Measurements from ENCODE around the gene PACS2. TPM values are rescaled to one million over a fixed set of nuclear protein-coding genes. Genes with fewer than 3 reads are reported as not detected.
A peak's percentile ranks its signal among the peaks of the same experiment; 100 is the strongest.

PACS2 gene
- polyA plus RNA-seq, 4 donors = 35.4 to 45.8 (median 44.9) TPM

DNA sequence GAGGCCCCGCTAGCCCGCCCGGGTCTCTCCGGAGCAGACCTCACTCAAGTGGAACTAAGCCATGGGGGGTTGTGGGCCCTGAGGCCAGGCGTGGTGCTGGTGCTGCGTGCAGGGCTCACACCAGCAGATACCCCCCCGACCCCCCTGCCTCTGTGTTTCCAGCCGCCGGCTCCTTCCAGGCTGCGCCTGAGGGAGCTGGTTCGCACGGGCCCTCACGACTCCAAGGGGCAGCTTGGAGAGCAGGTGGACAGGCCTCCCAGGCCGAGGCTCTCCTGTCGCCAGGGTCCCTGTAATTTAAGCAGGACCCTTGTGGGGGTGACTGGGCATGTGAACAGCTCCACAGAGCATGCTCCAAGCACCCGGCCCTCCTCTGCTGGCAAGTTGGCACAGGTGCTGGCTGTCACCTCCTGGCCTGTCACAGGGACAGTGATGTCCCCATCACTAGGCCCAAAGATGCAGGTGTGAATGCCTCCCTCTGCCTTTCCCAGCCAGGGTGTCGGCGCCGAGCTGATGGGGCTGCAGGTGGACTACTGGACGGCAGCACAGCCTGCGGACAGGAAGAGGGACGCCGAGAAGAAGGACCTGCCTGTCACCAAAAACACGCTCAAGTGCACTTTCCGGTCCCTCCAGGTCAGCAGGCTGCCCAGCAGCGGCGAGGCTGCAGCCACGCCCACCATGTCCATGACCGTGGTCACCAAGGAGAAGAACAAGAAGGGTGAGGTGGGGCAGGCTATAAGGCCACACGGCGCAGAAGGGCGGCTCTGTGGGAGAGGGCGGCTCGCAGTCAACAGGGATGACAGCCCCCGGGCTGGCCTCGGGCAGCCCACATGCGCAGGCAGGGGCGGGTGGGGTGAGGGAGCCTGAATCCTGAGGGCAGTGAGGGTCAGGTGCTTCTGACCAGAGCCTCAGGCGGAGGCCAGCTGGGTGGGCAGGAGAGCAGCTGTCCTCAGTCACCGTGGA is 77.9 kb downstream of the PACS2 start:
- H3K9me3 ChIP-seq (ENCODE audit: control insufficient read depth in 2 of 2, insufficient read depth in 1 of 2, low read depth in 1 of 2, low read length in 1 of 2) = no peaks in the 10 kb centered on the region
- DNase-seq = no peak
- H3K27ac ChIP-seq (ENCODE audit: low read depth in 1 of 3, low read length in 2 of 3) = no peak overlapping the region
- FAIRE-seq = no peak
- H3K36me3 ChIP-seq (ENCODE audit: control insufficient read depth in 3 of 3, insufficient read depth in 2 of 3, low read depth in 1 of 3, low read length in 3 of 3) = peaks cover 0 to 47% (median 2%) of the 10 kb centered on the region in 3 donors
- 94% methylated on average over 37 to 40 of the region's 40 CpGs for WGBS, 3 donors
- H3K4me1 ChIP-seq (ENCODE audit: control insufficient read depth in 3 of 3, insufficient read depth in 2 of 3, low read depth in 1 of 3, low read length in 2 of 3) = no peaks in the 10 kb centered on the region
- no peaks in the 10 kb centered on the region for H3K27me3 ChIP-seq (ENCODE audit: control insufficient read depth in 3 of 3, insufficient read depth in 3 of 3, low read length in 3 of 3)
- no peak overlapping the region for H3K4me3 ChIP-seq (ENCODE audit: low read depth in 1 of 3, low read length in 3 of 3)

GRCh38 chr14:105393151-105393550 is 78.6 kb downstream of the PACS2 start:
- 94 to 95% (median 95%) methylated on average over 13 to 14 of the region's 14 CpGs for WGBS, 3 donors
- Histone ChIP-seq H3K4me3 (ENCODE audit: low read depth in 1 of 3, low read length in 3 of 3) (no peak overlapping the region), H3K36me3 (ENCODE audit: control insufficient read depth in 3 of 3, insufficient read depth in 2 of 3, low read depth in 1 of 3, low read length in 3 of 3) (peaks cover 0 to 41% (median 2%) of the 10 kb centered on the region in 3 donors), H3K27ac (ENCODE audit: low read depth in 1 of 3, low read length in 2 of 3) (no peak overlapping the region), H3K9me3 (ENCODE audit: control insufficient read depth in 2 of 2, insufficient read depth in 1 of 2, low read depth in 1 of 2, low read length in 1 of 2) (no peaks in the 10 kb centered on the region), H3K4me1 (ENCODE audit: control insufficient read depth in 3 of 3, insufficient read depth in 2 of 3, low read depth in 1 of 3, low read length in 2 of 3) (peaks cover 0 to 3% (median 0%) of the 10 kb centered on the region in 3 donors), H3K27me3 (ENCODE audit: control insufficient read depth in 3 of 3, insufficient read depth in 3 of 3, low read length in 3 of 3) (no peaks in the 10 kb centered on the region)
- no peak for FAIRE-seq
- DNase-seq = no peak

DNA sequence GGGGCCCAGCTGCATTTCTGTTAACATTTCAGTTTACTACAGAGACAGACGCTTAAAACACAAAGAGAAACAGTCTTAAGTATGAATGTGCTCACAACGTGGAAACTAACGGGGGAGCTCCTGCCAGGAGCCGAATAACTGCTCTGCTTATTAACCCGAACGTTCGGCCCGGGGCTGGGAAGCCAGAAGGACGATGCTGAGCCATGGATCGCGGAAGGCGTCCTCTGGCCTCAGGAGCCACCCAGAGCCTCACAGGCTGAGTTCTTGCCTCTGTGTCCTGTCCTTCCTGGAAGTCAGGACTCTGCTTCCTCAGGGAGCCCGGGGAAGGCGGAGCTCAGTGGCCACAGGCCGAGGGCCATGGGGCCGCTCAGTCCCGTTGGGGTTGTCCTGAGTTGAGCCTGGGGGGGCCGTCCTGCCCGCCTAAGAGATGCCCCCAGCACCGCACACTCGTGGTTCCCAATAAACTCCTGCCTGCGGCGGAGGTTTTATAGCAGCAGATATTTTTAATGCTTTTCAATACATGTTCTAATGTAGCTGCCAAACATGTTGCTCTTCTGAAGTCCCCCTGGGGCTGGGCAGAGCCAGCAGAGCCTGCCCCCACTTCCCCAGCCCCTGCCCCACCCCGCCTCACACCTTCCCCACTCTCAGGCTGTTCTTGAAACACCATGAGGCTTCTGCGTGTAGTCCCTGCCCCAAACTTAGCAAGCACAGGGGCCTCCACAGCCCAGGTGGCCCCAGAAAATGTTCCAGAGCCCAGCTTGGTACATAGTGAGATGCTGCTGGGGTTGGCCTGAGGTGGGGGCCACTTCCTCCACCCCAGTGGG is 80.4 kb downstream of the PACS2 start:
- 85 to 90% (median 87%) methylated on average over 25 of the region's 25 CpGs for WGBS, 3 donors
- Histone ChIP-seq H3K4me3 (ENCODE audit: low read depth in 1 of 3, low read length in 3 of 3) (no peak overlapping the region), H3K36me3 (ENCODE audit: control insufficient read depth in 3 of 3, insufficient read depth in 2 of 3, low read depth in 1 of 3, low read length in 3 of 3) (peaks cover 0 to 38% (median 2%) of the 10 kb centered on the region in 3 donors), H3K27me3 (ENCODE audit: control insufficient read depth in 3 of 3, insufficient read depth in 3 of 3, low read length in 3 of 3) (no peaks in the 10 kb centered on the region), H3K27ac (ENCODE audit: low read depth in 1 of 3, low read length in 2 of 3) (no peak overlapping the region), H3K9me3 (ENCODE audit: control insufficient read depth in 2 of 2, insufficient read depth in 1 of 2, low read depth in 1 of 2, low read length in 1 of 2) (peaks cover 0 to 11% of the 10 kb centered on the region in 2 donors), H3K4me1 (ENCODE audit: control insufficient read depth in 3 of 3, insufficient read depth in 2 of 3, low read depth in 1 of 3, low read length in 2 of 3) (peaks cover 3 to 7% (median 4%) of the 10 kb centered on the region in 3 donors)
- DNase-seq (no peak), FAIRE-seq (no peak)

DNA sequence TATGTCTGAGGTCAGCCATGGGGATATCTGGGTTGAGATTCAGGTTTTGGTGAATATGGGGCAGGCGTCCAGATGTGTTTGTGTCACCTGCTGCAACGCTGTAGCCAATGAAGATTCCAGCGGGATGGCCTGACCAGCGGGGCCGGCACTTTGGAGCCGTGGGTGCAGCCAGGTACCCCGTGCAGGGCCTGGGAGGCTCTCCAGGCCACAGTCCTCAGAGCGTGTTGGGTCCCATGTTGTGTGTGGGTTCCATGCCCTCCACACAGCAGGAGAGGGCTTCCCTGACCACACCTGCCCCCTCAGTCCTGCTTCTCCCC is 80.9 kb downstream of the PACS2 start:
- DNase-seq = no peak
- H3K9me3 ChIP-seq (ENCODE audit: control insufficient read depth in 2 of 2, insufficient read depth in 1 of 2, low read depth in 1 of 2, low read length in 1 of 2) = peaks cover 0 to 17% of the 10 kb centered on the region in 2 donors
- WGBS, 3 donors = 91 to 96% (median 94%) methylated on average over 8 of the region's 8 CpGs
- H3K4me1 ChIP-seq (ENCODE audit: control insufficient read depth in 3 of 3, insufficient read depth in 2 of 3, low read depth in 1 of 3, low read length in 2 of 3) = peaks cover 3 to 7% (median 4%) of the 10 kb centered on the region in 3 donors
- FAIRE-seq = no peak
- H3K36me3 ChIP-seq (ENCODE audit: control insufficient read depth in 3 of 3, insufficient read depth in 2 of 3, low read depth in 1 of 3, low read length in 3 of 3) = peaks cover 0 to 44% (median 2%) of the 10 kb centered on the region in 3 donors
- no peaks in the 10 kb centered on the region for H3K27me3 ChIP-seq (ENCODE audit: control insufficient read depth in 3 of 3, insufficient read depth in 3 of 3, low read length in 3 of 3)
- H3K4me3 ChIP-seq (ENCODE audit: low read depth in 1 of 3, low read length in 3 of 3) = no peak overlapping the region
- no peak overlapping the region for H3K27ac ChIP-seq (ENCODE audit: low read depth in 1 of 3, low read length in 2 of 3)

DNA sequence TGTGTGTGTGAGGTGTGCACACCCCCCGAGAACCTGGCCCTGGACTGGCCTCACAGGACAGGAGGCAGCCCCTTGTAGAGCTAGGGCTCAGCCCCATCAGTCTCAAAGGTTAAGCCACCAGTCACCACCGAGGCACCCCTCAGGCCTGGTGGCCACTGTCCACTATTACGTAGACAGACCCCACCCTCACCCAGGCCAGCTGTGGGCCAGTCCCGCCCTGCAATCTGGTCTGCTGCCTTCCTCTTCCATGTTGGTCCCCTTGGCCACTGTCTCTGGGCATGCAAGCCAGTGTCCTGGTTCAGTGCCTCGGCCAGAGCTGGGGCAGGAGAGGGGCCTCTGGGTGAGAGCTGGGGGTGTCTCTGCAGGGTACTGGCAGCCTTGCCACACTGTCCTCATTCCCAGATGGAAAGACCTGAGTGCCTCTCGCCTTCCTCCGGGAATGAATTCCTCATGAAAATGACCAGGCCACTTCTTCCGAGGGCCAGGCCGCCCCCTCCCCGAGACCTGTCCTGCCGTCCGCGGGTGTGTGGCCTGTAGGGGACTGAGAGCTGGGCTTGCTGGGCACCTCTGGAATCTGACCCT is 82.9 kb downstream of the PACS2 start:
- Histone ChIP-seq H3K27ac (ENCODE audit: low read depth in 1 of 3, low read length in 2 of 3) (peak overlapping the region in 1 of 3 donors; percentile 91), H3K27me3 (ENCODE audit: control insufficient read depth in 3 of 3, insufficient read depth in 3 of 3, low read length in 3 of 3) (no peaks in the 10 kb centered on the region), H3K4me3 (ENCODE audit: low read depth in 1 of 3, low read length in 3 of 3) (peak overlapping the region in 1 of 3 donors; percentile 71), H3K4me1 (ENCODE audit: control insufficient read depth in 3 of 3, insufficient read depth in 2 of 3, low read depth in 1 of 3, low read length in 2 of 3) (peaks cover 3 to 7% (median 4%) of the 10 kb centered on the region in 3 donors), H3K36me3 (ENCODE audit: control insufficient read depth in 3 of 3, insufficient read depth in 2 of 3, low read depth in 1 of 3, low read length in 3 of 3) (peaks cover 0 to 38% (median 0%) of the 10 kb centered on the region in 3 donors), H3K9me3 (ENCODE audit: control insufficient read depth in 2 of 2, insufficient read depth in 1 of 2, low read depth in 1 of 2, low read length in 1 of 2) (peaks cover 0 to 28% of the 10 kb centered on the region in 2 donors)
- 87 to 88% (median 87%) methylated on average over 13 of the region's 13 CpGs for WGBS, 3 donors
- no peak for DNase-seq
- no peak for FAIRE-seq

GRCh38 chr14:105398044-105398725 is 83.6 kb downstream of the PACS2 start, which contains the start of gene TEX22:
TSS of gene TEX22 (plus strand) at chr14:105398538. CDS start at chr14:105399341, 803 bp downstream.
- DNase-seq = peak; percentile 73 to 93
- H3K4me3 ChIP-seq (ENCODE audit: low read depth in 1 of 3, low read length in 3 of 3) = peak within 1 kb of the TSS; percentile 71 to 98 (median 75)
- WGBS, 3 donors = 1% methylated on average over 45 to 77 of the region's 77 CpGs
- H3K4me1 ChIP-seq (ENCODE audit: control insufficient read depth in 3 of 3, insufficient read depth in 2 of 3, low read depth in 1 of 3, low read length in 2 of 3) = peaks cover 3 to 7% (median 4%) of the 10 kb centered on the region in 3 donors
- peaks cover 0 to 33% of the 10 kb centered on the region in 2 donors for H3K9me3 ChIP-seq (ENCODE audit: control insufficient read depth in 2 of 2, insufficient read depth in 1 of 2, low read depth in 1 of 2, low read length in 1 of 2)
- H3K27ac ChIP-seq (ENCODE audit: low read depth in 1 of 3, low read length in 2 of 3) = peak within 1 kb of the TSS; percentile 68 to 91 (median 69)
- no peaks in the 10 kb centered on the region for H3K27me3 ChIP-seq (ENCODE audit: control insufficient read depth in 3 of 3, insufficient read depth in 3 of 3, low read length in 3 of 3)
- no peak for FAIRE-seq
- H3K36me3 ChIP-seq (ENCODE audit: control insufficient read depth in 3 of 3, insufficient read depth in 2 of 3, low read depth in 1 of 3, low read length in 3 of 3) = peaks cover 0 to 31% (median 0%) of the 10 kb centered on the region in 3 donors

DNA sequence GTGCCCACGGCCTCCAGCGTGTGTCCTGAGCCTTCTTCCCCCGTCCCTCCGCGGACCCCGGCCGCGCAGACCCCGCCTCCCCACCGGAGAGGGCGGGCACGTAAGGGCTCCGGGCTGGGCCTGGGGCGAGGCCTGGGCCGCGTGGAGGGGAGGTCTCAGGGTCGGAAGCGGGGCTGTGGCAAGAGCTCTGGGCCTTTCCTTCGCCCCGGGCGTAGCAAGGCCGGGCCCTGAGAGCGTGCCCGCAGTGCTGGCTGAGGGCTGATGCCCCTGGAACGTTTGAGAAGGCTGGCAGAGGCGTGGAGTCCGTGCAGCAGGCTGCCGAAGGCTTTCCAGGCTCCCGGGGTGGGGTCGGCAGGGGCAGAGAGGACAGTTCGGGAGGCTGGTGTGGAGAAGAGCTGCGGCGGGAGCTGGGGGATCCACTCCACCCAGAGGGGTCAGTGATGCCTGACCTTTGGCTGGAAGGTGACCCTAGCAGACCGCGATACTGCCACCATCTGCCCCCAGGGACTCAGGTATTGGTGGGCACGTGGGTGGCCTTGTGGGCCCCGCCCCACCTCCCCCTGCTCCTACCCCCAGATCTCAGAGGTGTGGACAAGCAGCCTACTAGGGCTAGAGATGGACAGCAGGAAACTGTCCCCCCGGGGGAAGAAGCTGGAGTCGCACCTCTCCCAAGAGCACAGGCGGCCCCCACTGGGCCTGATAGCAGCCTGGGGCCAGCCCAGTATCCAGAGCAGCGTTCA is 84.3 kb downstream of the PACS2 start:
- Histone ChIP-seq H3K9me3 (ENCODE audit: control insufficient read depth in 2 of 2, insufficient read depth in 1 of 2, low read depth in 1 of 2, low read length in 1 of 2) (peaks cover 0 to 39% of the 10 kb centered on the region in 2 donors), H3K27ac (ENCODE audit: low read depth in 1 of 3, low read length in 2 of 3) (peak overlapping the region; percentile 68 to 91 (median 69)), H3K4me3 (ENCODE audit: low read depth in 1 of 3, low read length in 3 of 3) (peak overlapping the region; percentile 71 to 98 (median 75)), H3K27me3 (ENCODE audit: control insufficient read depth in 3 of 3, insufficient read depth in 3 of 3, low read length in 3 of 3) (no peaks in the 10 kb centered on the region), H3K4me1 (ENCODE audit: control insufficient read depth in 3 of 3, insufficient read depth in 2 of 3, low read depth in 1 of 3, low read length in 2 of 3) (peaks cover 3 to 7% (median 4%) of the 10 kb centered on the region in 3 donors), H3K36me3 (ENCODE audit: control insufficient read depth in 3 of 3, insufficient read depth in 2 of 3, low read depth in 1 of 3, low read length in 3 of 3) (peaks cover 0 to 30% (median 0%) of the 10 kb centered on the region in 3 donors)
- FAIRE-seq (no peak), DNase-seq (peak in 1 of 2 donors; percentile 20)
- 23 to 24% (median 24%) methylated on average over 28 to 41 of the region's 41 CpGs for WGBS, 3 donors

Data from small intestine (tissue), 7 donors.